Hepatocyte (in vitro differentiated cells): ENCODE results near the gene PRKAG2. TPM values are rescaled to one million over a fixed set of nuclear protein-coding genes. Genes with fewer than 3 reads are reported as not detected.

Source experiments
- DNase-seq: peaks from one replicate; pipeline ENCODE4 v3.0.0-alpha.2; 2016; ENCODE audit warnings: low spot score
- H2AFZ ChIP-seq: fragments of 200-600 bp; sonication (generic); 2 replicates; pipeline ENCODE4 v1.6.0; 2016; ENCODE audit warnings: antibody characterized with exemption, mild to moderate bottlenecking
- H3K27ac ChIP-seq: fragments of 200-600 bp; sonication (generic); 2 replicates; pipeline ENCODE4 v1.5.1; 2016; ENCODE audit warnings: mild to moderate bottlenecking
- H3K27me3 ChIP-seq: fragments of 200-600 bp; sonication (generic); 2 replicates; pipeline ENCODE4 v1.6.1; 2016
- H3K36me3 ChIP-seq: fragments of 200-600 bp; sonication (generic); replicated peaks from 2 replicates; pipeline ENCODE4 v1.5.1; 2016; ENCODE audit warnings: low read depth; ENCODE audit not compliant: insufficient read depth
- H3K4me1 ChIP-seq: fragments of 200-600 bp; sonication (generic); 2 replicates; pipeline ENCODE4 v1.5.1; 2016; ENCODE audit warnings: mild to moderate bottlenecking, moderate library complexity; ENCODE audit not compliant: insufficient read depth
- H3K4me2 ChIP-seq: fragments of 200-600 bp; sonication (generic); 2 replicates; pipeline ENCODE4 v1.6.0; 2016
- H3K4me3 ChIP-seq: fragments of 200-600 bp; sonication (generic); 2 replicates; pipeline ENCODE4 v1.5.1; 2016; ENCODE audit warnings: mild to moderate bottlenecking
- H3K79me2 ChIP-seq: fragments of 200-600 bp; sonication (generic); 2 replicates; pipeline ENCODE4 v1.6.0; 2017; ENCODE audit warnings: mild to moderate bottlenecking
- H3K9me2 ChIP-seq: fragments of 200-600 bp; sonication (generic); replicated peaks from 2 replicates; pipeline ENCODE4 v1.6.0; 2017; ENCODE audit warnings: mild to moderate bottlenecking; ENCODE audit not compliant: insufficient read depth
- H3K9me3 ChIP-seq: fragments of 200-600 bp; sonication (generic); 2 replicates; pipeline ENCODE4 v1.5.1; 2016; ENCODE audit warnings: low read depth, mild to moderate bottlenecking
- H4K20me1 ChIP-seq: fragments of 200-600 bp; sonication (generic); 2 replicates; pipeline ENCODE4 v1.6.0; 2016; ENCODE audit warnings: mild to moderate bottlenecking; ENCODE audit not compliant: insufficient read depth, poor library complexity, severe bottlenecking
- EZH2 ChIP-seq: fragments of 200-600 bp; sonication (generic); IDR thresholded peaks from 2 replicates; pipeline ENCODE4 v1.6.1; 2016; ENCODE audit warnings: antibody characterized with exemption, mild to moderate bottlenecking, borderline replicate concordance
- EZH2phosphoT487 ChIP-seq: fragments of 200-600 bp; sonication (generic); IDR thresholded peaks from one replicate; pipeline ENCODE4 v1.6.1; 2018; ENCODE audit warnings: antibody characterized with exemption, mild to moderate bottlenecking, low read depth, moderate library complexity; ENCODE audit not compliant: unreplicated experiment, severe bottlenecking
- WGBS: methylation state at CpG from one replicate; pipeline ENCODE4 v1.1.6; 2016; ENCODE audit warnings: low lambda C conversion rate; ENCODE audit errors: missing lambda C conversion rate; 5-methylcytosine and 5-hydroxymethylcytosine counted together
- polyA plus RNA-seq: library from polyadenylated mRNA; unstranded; fragments of >200 nt; fragmentation: Nextera tagmentation; extraction: Ambion mirVana; gene quantifications from 2 replicates; pipeline ENCODE4 v1.2.1, GENCODE V29; 2016
- total RNA-seq: library from RNA; depleted of rRNA; stranded (reverse); fragments of >200 nt; gene quantifications from 2 replicates; pipeline ENCODE4 v1.2.3, GENCODE V29; 2014
- TF ChIP-seq, protein P1 (sequence below): fragments of 200-600 bp; sonication (generic); IDR thresholded peaks from 2 replicates; pipeline ENCODE4 v1.5.1; 2016; ENCODE audit warnings: antibody characterized with exemption, mild to moderate bottlenecking; ENCODE audit not compliant: poor library complexity

PRKAG2 gene
- total and polyA plus RNA-seq, 2 experiments from 2014 or later, result 17.8 to 23.4 TPM

GRCh38 chr7:151683615-151684407 lies 193.1 kb downstream of the PRKAG2 start:
- no peak for DNase-seq
- H3K27me3 ChIP-seq, result no peaks in the 10 kb centered on the region
- H3K4me2 ChIP-seq, result no peak overlapping the region
- no peaks in the 10 kb centered on the region for H3K36me3 ChIP-seq
- H3K27ac ChIP-seq, result no peak overlapping the region
- peaks cover 24% of the 10 kb centered on the region for H3K4me1 ChIP-seq
- no peaks in the 10 kb centered on the region for H3K9me3 ChIP-seq
- H2AFZ ChIP-seq, result no peak overlapping the region
- no peaks in the 10 kb centered on the region for H4K20me1 ChIP-seq
- TF ChIP-seq, protein P1, sequence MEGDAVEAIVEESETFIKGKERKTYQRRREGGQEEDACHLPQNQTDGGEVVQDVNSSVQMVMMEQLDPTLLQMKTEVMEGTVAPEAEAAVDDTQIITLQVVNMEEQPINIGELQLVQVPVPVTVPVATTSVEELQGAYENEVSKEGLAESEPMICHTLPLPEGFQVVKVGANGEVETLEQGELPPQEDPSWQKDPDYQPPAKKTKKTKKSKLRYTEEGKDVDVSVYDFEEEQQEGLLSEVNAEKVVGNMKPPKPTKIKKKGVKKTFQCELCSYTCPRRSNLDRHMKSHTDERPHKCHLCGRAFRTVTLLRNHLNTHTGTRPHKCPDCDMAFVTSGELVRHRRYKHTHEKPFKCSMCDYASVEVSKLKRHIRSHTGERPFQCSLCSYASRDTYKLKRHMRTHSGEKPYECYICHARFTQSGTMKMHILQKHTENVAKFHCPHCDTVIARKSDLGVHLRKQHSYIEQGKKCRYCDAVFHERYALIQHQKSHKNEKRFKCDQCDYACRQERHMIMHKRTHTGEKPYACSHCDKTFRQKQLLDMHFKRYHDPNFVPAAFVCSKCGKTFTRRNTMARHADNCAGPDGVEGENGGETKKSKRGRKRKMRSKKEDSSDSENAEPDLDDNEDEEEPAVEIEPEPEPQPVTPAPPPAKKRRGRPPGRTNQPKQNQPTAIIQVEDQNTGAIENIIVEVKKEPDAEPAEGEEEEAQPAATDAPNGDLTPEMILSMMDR, result no peak
- TF ChIP-seq EZH2, result no peak
- no peak for TF ChIP-seq EZH2phosphoT487
- no peaks in the 10 kb centered on the region for H3K79me2 ChIP-seq
- H3K4me3 ChIP-seq, result no peak overlapping the region
- no peaks in the 10 kb centered on the region for H3K9me2 ChIP-seq
- WGBS, result 90% methylated on average over 18 of the region's 18 CpGs

DNA sequence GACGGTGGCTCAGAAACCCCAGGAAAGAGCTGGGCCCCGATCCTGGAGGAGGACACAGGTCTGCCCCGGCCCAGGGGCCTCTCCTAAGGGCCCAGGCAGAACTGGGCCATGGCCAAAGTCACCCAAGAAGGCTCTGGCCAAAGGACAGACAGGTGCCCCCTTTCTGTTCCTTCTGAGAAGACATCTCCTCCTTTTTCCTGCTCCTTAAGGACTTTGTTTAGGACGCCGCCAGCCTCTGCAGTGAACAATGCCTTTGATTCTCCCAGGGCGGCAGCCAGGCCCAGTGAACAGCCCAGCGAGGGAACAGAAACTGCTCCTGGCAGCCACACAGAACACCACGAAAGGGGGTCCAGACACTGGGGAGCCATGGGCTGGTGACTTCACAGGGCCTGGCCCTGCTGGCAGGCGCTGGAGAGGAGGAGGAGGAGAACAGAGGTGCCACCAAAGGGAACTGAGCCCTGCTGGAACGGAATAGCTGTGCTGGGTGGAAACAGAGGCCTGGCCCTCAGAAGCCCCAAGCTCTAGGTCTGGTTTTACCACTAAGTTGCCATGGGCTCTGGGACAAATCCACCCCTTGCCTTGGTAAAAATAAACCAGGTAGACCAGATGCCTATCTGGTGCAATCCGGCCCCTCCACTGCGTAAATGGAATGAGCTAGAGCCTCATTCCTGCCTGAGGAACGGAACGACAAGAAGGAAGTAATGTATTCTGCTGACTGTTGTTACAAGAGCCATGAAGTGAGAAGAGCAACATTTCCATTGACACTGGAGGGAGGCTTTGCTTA lies 193.9 kb downstream of the PRKAG2 start:
- WGBS, result 87% methylated on average over 11 of the region's 14 CpGs
- DNase-seq, result no peak
- no peaks in the 10 kb centered on the region for H3K9me3 ChIP-seq
- H3K27ac ChIP-seq, result no peak overlapping the region
- H3K36me3 ChIP-seq, result no peaks in the 10 kb centered on the region
- TF ChIP-seq EZH2phosphoT487, result no peak
- TF ChIP-seq, protein P1, result no peak
- no peak for TF ChIP-seq EZH2
- no peaks in the 10 kb centered on the region for H3K9me2 ChIP-seq
- no peak overlapping the region for H3K4me2 ChIP-seq
- H3K4me1 ChIP-seq, result peaks cover 20% of the 10 kb centered on the region
- H3K79me2 ChIP-seq, result no peaks in the 10 kb centered on the region
- no peak overlapping the region for H2AFZ ChIP-seq
- H3K27me3 ChIP-seq, result no peaks in the 10 kb centered on the region
- H3K4me3 ChIP-seq, result no peak overlapping the region
- H4K20me1 ChIP-seq, result no peaks in the 10 kb centered on the region

DNA sequence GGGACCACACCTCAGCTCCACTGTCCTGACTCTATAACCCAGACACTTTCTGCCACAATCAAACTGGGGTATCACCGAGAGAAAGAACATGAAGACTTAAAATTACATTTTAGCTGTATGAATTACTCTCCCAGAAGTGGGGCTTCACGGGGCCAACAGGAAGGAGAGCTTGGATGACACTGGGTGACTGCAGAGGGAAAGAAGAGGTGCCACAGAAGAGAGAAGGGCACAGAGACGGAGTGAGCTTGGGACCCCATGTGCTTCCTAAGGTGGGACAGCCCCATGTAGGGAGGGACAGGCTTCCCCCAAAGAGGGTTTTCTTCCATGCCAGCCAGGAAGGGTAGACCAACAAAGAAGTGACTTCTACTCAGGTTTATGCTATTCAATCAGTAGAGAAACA lies 195.2 kb downstream of the PRKAG2 start:
- WGBS, result 88% methylated on average over 3 of the region's 3 CpGs
- H3K79me2 ChIP-seq, result no peaks in the 10 kb centered on the region
- no peaks in the 10 kb centered on the region for H3K9me3 ChIP-seq
- H4K20me1 ChIP-seq, result no peaks in the 10 kb centered on the region
- no peak overlapping the region for H3K4me2 ChIP-seq
- no peaks in the 10 kb centered on the region for H3K36me3 ChIP-seq
- TF ChIP-seq EZH2phosphoT487 (no peak), EZH2 (no peak)
- TF ChIP-seq, protein P1, result no peak
- DNase-seq, result no peak
- no peak overlapping the region for H2AFZ ChIP-seq
- H3K4me1 ChIP-seq, result peaks cover 9% of the 10 kb centered on the region
- H3K9me2 ChIP-seq, result no peaks in the 10 kb centered on the region
- no peak overlapping the region for H3K4me3 ChIP-seq
- H3K27ac ChIP-seq, result no peak overlapping the region
- H3K27me3 ChIP-seq, result no peaks in the 10 kb centered on the region
